Measurements from ENCODE around the gene LRRC8D. TPM values are rescaled to one million over a fixed set of nuclear protein-coding genes. Genes with fewer than 3 reads are reported as not detected.

LRRC8D gene
- total RNA-seq, 1 experiment from 2014 or later, result 39.4 TPM

- Mint-ChIP-seq H3K36me3 (ENCODE audit: insufficient read depth, unreplicated experiment) (peaks cover 6% of the 10 kb centered on the region), H3K9me3 (ENCODE audit: unreplicated experiment) (peaks cover 14% of the 10 kb centered on the region), H3K4me1 (ENCODE audit: low read depth, unreplicated experiment) (peaks cover 11% of the 10 kb centered on the region), H3K27ac (ENCODE audit: unreplicated experiment) (no peak overlapping the region), H3K27me3 (ENCODE audit: insufficient read depth, unreplicated experiment) (no peaks in the 10 kb centered on the region), H3K4me3 (ENCODE audit: unreplicated experiment) (no peak overlapping the region)
- Histone ChIP-seq H3K36me3 (ENCODE audit: control insufficient read depth, insufficient read depth, low read length) (no peaks in the 10 kb centered on the region), H3K27me3 (replicated peaks; ENCODE audit: control insufficient read depth, insufficient read depth, low read length) (no peaks in the 10 kb centered on the region), H3K4me1 (peaks cover 15% of the 10 kb centered on the region), H3K4me3 (ENCODE audit: low read depth, low read length) (no peak overlapping the region), H3K9me3 (0 out of 2 replicates have a peak, but pooled peaks cover 2% of the 10 kb centered on the region)
- ChIA-PET CTCF (no interaction called here), POLR2A (no interaction called here)
- BruUV-seq (replicated peaks), result no TSS peak
- no peak for TF ChIP-seq CTCF (IDR thresholded peaks at IDR 0.05; ENCODE audit: insufficient read depth in 1 of 2, low read depth in 1 of 2, low read length in 1 of 2, severe bottlenecking in 1 of 2, unreplicated experiment in 1 of 2)
- intact Hi-C loops (cut with micrococcal nuclease; ENCODE audit: unreplicated experiment), result loop anchor here (2.0 kb wide), 1 partner anchor 18 kb away; no protein-coding TSS in a partner anchor
- no peak for DNase-seq
Measured at GRCh38 chr1:89884718-89885596, 64.1 kb downstream of the LRRC8D start.

GRCh38 chr1:89887270-89887669 lies 66.4 kb downstream of the LRRC8D start:
- CTCF ChIA-PET, result no interaction called here
- H3K4me1 ChIP-seq, result peaks cover 33% of the 10 kb centered on the region
- Mint-ChIP-seq H3K27me3 (ENCODE audit: insufficient read depth, unreplicated experiment) (no peaks in the 10 kb centered on the region), H3K36me3 (ENCODE audit: insufficient read depth, unreplicated experiment) (peaks cover 13% of the 10 kb centered on the region), H3K4me1 (ENCODE audit: low read depth, unreplicated experiment) (peaks cover 26% of the 10 kb centered on the region), H3K4me3 (ENCODE audit: unreplicated experiment) (no peak overlapping the region), H3K9me3 (ENCODE audit: unreplicated experiment) (no peaks in the 10 kb centered on the region), H3K27ac (ENCODE audit: unreplicated experiment) (no peak overlapping the region)
- no peaks in the 10 kb centered on the region for H3K27me3 ChIP-seq (replicated peaks; ENCODE audit: control insufficient read depth, insufficient read depth, low read length)
- H3K9me3 ChIP-seq, result no peaks in the 10 kb centered on the region
- H3K4me3 ChIP-seq (ENCODE audit: low read depth, low read length), result no peak overlapping the region
- DNase-seq, result no peak
- POLR2A ChIA-PET, result no interaction called here
- BruUV-seq (replicated peaks), result no TSS peak
- no peaks in the 10 kb centered on the region for H3K36me3 ChIP-seq (ENCODE audit: control insufficient read depth, insufficient read depth, low read length)
- intact Hi-C loops (cut with micrococcal nuclease; ENCODE audit: unreplicated experiment), result no loop called here
- no peak for TF ChIP-seq CTCF (IDR thresholded peaks at IDR 0.05; ENCODE audit: insufficient read depth in 1 of 2, low read depth in 1 of 2, low read length in 1 of 2, severe bottlenecking in 1 of 2, unreplicated experiment in 1 of 2)

GRCh38 chr1:89887713-89888112 lies 66.9 kb downstream of the LRRC8D start:
- no peaks in the 10 kb centered on the region for H3K27me3 ChIP-seq (replicated peaks; ENCODE audit: control insufficient read depth, insufficient read depth, low read length)
- H3K4me3 ChIP-seq (ENCODE audit: low read depth, low read length), result no peak overlapping the region
- H3K9me3 ChIP-seq, result no peaks in the 10 kb centered on the region
- POLR2A ChIA-PET, result no interaction called here
- peaks cover 33% of the 10 kb centered on the region for H3K4me1 ChIP-seq
- no TSS peak for BruUV-seq (replicated peaks)
- Mint-ChIP-seq H3K36me3 (ENCODE audit: insufficient read depth, unreplicated experiment) (peaks cover 13% of the 10 kb centered on the region), H3K4me3 (ENCODE audit: unreplicated experiment) (no peak overlapping the region), H3K9me3 (ENCODE audit: unreplicated experiment) (no peaks in the 10 kb centered on the region), H3K4me1 (ENCODE audit: low read depth, unreplicated experiment) (peaks cover 26% of the 10 kb centered on the region), H3K27me3 (ENCODE audit: insufficient read depth, unreplicated experiment) (no peaks in the 10 kb centered on the region), H3K27ac (ENCODE audit: unreplicated experiment) (no peak overlapping the region)
- TF ChIP-seq CTCF (IDR thresholded peaks at IDR 0.05; ENCODE audit: insufficient read depth in 1 of 2, low read depth in 1 of 2, low read length in 1 of 2, severe bottlenecking in 1 of 2, unreplicated experiment in 1 of 2), result no peak
- CTCF ChIA-PET, result no interaction called here
- intact Hi-C loops (cut with micrococcal nuclease; ENCODE audit: unreplicated experiment), result no loop called here
- H3K36me3 ChIP-seq (ENCODE audit: control insufficient read depth, insufficient read depth, low read length), result no peaks in the 10 kb centered on the region
- no peak for DNase-seq
